GDM1 (cell line): ENCODE measurements around the gene FLNB.
A peak's percentile ranks its signal among the peaks of the same experiment; 100 is the strongest.
"Not testable (repeated sequence)": the region's sequence is repeated elsewhere in the genome, so short reads cannot be mapped to it uniquely, and the experiment has no call there.

ENCODE experiments used
- DNase-seq: peaks from one replicate; lab custom pipeline; 2025; lab: John Stamatoyannopoulos, UW

FLNB gene

DNA sequence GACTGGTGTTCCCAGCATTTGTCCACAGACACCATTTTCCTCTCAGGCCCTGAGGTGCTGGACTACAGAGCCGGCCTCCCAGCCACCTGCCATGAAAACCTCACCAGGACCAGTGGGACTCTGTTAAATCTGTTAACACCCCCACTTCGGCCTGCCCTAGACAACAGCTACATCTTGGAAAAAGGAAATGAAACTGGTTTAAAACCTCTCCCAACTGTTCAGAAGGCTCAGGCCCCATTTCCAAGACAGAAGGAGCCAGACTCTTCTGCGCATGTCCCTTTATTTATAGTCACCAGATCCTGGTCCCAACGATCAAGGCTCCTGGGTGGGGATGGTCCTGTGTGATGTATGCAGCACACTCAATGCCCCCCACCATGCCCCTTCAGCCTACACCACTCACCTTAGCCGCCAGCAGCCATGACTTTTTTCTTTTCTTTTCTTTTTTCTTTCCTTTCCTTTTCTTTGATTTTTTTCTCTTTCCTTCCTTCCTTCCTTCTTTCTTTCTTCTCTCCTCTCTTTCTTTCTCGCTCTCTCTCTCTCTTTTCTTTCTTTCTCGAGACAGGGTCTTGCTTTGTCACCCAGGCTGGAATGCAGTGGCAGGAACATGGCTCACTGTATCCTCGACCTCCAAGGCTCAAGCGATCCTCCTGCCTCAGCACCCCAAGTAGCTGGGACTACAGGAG is 25.5 kb upstream of the FLNB start:
- DNase-seq, result no peak

DNA sequence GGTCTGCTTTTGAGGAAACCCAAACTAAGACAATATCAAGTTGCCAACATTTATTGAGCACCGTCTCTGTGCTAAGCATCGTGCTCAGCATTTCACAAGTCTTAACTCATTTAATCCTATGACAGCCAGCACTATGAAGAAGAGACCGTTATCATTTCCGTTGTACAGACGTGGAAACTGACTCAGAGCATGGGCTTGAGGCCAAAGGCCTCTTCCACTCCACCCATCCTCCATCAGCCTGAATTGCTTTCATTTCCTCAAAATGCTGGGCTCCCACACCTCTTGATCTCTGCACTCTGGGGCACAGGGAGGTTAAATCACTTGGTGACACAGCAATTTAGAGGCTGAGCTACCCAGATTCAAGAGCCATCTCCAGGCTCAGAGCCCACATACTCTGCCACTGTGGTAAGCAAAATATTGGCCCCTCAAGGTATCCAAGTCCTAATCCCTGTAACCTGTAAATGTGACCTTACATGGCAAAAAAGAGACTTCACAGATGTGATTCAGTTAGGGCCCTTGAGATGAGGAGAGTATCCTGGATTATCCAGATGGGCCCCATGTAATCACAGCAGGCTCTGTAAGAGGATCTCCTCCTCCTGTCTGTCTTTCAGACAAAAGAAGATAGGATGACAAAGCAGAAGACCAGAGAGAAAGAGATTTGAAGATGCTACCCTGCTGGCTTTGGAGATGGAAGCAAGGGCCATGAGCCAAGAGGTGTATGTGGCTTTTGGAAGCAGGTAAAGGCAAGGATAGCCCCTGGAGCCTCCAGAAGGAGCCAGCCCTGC is 24.3 kb upstream of the FLNB start:
- peak; percentile 67 for DNase-seq

DNA sequence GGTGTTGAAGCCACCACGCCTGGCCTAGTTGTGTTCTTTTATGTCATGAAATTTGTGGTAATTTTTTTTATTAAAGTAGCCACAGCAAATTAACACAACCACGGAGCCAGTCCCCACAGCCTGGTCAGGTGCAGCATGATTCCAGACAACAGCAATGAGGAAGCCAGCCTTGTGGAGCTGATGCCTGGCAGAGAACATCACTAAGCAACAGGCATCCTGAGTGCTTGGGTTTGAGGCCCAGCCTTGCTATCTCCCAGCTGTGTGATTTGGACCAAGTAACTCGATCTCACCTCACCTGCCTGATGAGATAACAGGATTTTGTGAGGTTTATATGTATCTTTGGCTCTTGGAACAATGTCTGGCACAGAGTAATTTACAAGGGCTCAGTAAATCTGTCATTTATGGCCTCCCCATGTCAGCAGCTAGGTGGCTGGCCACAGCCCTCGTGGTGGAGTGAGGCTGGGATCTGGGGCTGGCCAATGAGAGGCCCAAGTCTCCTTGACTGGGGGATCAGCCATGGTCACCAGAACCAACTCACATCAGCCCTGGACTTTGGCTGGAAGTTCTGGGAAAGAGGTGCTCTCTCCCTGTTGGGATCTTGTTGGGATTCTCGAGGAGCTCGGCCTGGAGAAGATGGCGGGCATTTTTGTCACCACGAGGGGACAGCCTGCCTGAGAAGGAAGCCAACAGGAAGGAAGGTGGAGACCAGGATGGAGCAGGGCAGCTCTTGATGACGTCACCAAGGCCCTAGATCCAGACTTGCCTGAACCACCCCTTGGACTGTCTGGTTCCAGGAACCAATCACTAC is 22.8 kb upstream of the FLNB start:
- no peak for DNase-seq

DNA sequence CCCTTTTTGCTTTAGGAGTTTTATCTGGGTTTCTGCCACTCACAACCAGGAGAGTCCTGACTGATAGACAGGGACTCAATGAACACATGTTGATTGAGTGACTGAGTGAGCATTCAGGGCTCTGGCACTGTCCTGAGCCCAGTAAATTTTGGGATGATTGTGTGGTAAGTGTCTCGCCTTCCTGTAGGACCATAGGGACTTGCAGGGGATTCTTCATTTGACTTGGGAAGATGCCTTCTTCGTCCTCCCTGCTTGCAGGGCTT is 22.3 kb upstream of the FLNB start:
- DNase-seq, result no peak

DNA sequence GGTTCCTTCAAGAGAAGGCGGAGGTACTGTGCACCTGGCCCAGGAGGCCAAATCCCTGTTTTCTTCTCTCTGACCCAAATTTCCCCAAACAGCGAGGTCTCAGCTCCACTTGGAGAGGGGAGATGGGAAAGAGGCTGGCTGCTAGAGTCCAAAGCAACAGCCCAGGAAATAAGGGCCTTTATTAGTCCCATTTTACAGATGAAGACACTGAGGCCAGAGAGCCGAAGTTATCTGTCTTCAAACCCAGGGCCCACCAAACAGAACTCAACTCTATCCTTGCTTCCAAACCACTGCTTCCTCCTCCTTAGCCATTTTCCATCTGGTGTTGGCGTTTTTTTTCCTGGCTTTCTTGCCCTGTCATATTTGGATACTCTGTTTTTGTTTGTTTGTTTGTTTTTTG is 22.0 kb upstream of the FLNB start:
- DNase-seq, result no peak

DNA sequence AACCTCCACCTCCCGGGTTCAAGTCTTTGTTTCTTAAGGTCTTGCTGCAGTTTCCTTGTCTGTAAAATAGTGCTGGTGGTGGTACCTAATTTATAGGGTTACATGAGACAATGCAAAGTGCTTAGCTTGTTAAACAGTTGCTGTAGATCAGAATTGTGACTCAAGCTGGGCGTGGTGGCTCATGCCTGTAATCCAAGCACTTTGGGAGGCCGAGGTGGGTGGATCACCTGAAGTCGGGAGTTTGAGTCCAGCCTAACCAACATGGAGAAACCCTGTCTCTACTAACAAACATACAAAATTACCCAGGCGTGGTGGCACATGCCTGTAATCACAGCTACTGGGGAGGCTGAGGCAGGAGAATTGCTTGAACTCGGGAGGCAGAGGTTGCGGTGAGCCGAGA is 19.0 kb upstream of the FLNB start:
- DNase-seq, result not testable (repeated sequence)

DNA sequence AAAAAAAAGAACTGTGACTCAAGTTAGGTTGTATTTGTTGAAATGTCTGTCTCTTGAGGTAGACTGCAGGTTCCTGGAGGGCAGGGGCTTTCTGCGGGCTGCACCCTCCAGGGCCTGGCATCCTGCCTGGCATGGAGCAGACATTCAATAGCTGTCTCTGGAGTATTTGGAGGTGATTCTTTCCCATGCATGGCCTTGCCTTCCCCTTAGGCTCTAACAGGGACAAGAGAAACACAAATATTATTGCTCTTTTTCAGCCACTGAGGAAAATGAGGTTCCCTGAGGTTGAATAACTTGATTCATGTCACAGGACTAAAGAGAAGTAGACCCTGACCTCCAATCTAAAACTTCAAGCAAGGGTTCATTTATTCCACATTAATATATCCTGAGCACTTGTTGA is 18.6 kb upstream of the FLNB start:
- no peak for DNase-seq

DNA sequence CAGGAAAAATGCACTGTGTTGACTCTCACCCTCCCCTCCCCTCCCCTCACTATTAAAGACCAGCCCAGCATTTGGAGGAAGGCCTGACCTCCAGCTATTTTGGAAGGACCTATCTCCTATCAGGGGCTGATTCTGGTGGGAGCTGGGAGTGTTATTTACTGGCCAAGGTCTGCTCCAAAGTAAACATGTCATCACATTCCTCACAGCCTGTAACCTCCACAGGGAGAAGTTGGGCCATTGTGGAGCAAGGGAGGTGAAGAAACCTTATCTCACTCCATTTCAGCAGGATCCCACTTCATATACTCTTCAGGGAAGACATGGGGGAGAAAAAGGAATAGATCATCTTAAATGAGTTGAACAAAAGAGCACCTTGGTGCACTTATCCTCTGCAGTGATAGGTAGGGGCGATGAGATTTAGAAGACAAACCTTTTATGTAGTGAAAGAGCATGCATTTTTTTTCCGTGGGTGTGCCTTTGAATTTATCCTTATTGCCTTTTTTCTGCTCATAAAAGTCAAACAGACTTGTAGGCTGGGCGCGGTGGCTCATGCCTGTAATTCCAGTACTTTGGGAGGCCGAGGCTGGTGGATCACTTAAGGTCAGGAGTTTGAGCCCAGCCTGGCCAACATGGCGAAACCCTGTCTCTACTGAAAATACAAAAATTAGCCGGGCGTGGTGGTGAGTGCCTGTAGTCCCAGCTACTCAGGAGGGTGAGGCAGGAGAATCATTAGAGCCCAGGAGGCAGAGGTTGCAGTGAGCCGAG is 15.6 kb upstream of the FLNB start:
- DNase-seq, result no peak

DNA sequence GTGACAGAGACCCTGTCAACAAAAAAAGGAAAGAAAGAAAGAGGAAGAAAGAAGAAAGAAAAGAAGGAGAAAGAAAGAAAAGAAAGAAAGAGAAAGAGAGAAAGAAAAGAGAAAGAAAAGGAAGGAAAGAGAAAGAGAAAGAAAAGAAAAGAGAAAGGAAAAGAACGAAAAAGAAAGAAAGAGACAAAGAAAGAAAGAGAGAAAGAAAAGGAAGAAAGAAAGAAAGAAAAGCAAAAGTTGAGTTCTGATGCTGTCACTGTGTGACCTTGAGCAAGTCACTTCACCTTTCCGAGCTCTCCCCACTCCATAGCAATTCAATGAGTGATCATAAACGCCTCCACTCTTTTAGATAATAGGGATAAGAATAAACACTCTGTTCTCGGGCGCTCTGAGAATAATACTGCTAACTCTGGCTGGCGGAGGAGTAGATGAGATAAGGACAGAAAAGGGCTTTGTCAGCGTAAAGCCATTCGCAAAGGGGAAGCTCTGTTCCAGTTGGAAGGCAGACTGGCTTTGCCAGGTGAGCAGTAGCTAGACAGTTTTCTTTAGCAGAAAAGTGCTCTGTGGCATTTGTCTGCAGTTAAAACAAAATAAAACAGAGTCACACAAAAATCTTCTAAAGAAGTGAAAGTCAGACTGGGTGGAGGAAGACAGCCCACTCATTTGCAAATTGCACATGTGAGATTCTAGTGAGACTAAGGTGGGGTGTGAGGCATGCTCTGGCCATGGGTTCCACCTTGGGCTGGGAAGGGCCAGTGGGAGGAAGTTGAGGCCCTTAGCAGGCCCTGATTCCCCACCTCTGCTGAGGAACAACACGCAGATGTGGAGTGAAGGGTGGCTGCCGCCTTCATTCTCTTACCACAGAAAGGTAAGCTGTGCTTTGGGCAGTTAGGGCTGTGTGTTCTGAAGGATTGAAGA is 9.6 kb upstream of the FLNB start:
- no peak for DNase-seq

DNA sequence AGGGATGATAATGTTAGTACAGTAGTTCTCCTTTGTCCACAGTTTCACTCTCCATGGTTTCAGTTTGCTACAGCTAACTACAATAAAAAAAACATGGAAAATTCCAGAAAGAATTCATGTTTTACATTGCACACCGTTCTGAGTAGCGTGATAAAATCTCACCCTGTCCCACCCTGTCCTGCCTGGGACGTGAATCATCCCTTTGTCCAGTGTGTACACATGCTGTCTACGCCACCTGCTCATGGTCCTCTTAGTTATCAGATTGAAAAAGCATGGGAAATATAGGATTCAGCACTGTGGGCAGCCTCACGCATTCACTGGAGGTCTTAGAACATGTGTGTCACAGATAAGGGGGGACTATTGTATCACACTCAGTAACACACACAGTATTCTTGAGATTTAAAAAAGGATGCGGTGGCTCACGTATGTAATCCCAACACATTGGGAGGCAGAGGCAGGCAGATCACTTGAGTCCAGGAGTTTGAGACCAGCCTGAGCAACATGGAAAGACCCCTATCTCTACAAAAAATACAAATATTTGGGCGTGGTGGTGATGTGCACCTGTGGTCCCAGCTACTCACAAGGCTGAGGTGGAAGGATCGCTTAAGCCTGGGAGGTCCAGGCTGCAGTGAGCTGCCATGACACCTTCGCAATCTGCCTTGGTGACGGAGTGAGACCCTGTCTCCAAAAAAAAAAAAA is 8.7 kb upstream of the FLNB start:
- DNase-seq, result no peak

DNA sequence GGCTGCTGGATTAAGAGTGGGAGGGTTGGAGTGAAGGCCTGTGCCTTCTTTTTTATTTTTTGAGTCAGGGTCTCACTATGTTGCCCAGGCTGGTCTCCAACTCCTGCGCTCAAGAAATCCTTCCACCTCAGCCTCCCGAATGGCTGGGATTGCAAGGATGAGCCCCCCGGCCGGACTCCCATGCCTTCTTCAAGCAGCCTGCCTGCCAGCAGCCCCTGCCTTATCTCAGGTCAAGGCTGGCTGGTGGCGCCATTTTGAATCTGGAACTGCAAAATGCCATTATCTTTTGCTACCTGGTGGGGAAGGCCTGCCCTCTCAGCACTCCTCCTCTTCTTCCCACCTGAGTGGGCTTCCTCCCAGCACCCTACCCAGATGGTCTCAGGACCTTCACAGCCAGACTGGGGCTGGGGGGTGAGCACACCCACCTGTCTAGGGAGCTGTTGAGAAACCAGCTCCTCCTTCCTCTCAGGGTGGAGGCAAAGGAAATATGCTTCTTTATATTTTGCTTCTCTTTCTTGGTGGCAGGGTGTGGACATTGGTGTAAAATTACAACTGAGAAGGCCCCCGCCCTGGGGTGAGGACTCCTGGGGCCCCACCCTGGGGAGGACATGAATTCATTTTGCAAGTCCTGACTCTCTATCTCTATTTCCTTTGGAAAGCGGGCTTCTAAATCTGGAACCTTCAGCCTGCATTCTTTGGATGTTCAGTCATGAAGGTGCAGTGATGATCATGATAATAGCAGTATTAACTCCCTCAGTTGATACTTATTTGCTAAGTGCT is 7.7 kb upstream of the FLNB start:
- DNase-seq, result no peak

DNA sequence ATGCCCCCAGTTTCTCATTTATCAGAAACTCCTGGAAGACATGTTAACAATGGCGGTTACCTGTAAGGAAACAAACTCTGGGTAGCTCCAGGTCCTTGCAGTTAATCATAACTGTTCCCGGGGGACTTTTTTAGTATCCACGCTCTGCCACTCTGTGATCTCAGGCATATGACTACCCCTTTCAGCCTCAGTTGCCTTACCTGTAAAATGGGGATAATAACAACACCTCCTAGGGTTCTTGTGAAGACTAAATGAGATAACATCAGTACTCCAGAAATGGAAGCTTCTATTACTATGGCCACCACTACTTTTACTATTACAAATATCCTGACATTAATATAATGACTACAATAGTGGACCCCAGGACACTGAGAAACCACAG is 7.1 kb upstream of the FLNB start:
- DNase-seq, result no peak

DNA sequence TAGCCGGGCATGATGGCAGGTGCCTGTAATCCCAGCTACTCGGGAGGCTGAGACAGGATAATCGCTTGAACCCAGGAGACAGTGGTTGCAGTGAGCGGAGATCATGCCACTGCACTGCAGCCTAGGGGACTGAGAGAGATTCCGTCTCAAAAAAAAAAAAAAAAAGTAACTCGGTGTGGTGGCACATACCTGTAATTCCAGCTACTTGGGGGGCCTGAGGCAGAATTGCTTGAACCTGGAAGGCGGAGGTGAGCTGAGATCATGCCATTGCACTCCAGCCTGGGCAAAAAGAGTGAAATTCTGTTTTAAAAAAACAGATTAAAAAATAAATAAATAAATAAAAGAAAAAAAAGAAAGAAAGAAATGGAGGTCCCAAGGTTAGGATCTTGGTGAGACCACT is 6.2 kb upstream of the FLNB start:
- no peak for DNase-seq

DNA sequence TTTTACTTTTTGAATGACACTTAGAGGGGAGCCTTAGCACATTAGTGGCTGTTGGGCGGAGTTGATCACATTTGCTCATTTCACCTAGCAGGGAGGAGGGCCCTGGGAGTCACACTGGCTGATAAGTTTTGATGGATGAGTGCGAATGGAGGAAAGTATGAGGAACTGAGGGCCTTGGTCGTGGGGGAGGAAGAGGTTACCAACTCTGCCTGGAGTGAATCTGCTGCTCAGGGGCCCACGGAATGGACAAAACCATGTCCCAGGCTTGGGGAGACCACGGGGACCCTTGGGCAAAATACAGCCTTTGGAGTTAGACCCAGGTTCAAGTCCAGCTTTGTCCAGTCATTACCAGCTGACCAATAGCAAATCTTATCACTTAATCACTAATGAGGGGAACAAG is 5.1 kb upstream of the FLNB start:
- DNase-seq, result no peak

DNA sequence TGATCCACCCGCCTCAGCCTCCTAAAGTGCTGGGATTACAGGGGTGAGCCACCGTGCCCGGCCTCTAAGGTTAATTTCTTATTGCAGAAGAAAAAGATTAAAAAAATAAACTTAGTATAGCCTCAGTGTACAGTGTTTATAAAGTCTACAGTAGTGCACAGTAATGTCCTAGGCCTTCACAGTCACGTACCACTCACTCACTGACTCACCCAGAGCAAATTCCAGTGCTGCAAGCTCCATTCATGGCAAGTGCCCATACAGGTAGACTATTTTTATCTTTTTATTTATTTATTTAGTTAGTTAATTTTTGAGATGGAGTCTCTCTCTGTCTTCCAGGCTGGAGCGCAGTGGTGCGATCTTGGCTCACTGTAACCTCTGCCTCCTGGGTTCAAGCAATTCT is 3.2 kb upstream of the FLNB start:
- no peak for DNase-seq

DNA sequence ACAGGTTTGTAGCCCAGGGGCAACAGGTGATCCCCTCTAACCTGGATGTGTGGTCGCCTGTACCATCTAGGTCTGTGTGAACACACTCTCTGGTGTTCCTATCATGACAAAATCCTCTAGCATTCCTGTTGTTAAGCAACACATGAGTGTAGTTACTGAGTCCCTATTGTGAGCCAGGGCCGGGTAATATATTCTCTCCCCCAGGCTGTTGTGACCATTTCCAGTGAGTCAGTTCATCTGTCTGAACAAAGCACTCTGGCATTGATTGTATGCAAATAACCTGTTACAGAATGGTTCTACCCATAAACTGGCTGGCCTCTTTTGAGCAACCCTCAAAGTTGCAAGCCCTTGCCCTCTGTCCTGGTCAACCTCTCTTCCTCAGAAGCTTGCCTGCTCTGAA is 2.6 kb upstream of the FLNB start:
- no peak for DNase-seq

DNA sequence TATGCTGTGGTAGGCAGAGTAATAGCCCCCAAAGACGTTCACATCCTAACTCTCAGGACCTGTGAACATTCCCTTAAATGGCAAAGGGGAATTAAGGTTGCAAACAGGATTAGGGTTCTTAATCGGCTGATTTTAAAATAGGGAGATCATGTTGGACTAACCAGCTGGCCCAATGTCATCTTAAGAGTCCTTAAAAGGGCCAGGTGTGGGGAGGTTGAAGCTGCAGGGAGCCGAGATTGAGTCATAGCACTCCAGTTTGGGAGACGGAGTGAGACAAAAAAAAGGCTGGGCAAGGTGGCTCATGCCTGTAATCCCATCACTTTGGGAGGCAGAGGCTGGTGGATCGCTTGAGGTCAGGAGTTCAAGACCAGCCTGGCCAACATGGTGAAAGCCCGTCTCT is 1.6 kb upstream of the FLNB start:
- no peak for DNase-seq

DNA sequence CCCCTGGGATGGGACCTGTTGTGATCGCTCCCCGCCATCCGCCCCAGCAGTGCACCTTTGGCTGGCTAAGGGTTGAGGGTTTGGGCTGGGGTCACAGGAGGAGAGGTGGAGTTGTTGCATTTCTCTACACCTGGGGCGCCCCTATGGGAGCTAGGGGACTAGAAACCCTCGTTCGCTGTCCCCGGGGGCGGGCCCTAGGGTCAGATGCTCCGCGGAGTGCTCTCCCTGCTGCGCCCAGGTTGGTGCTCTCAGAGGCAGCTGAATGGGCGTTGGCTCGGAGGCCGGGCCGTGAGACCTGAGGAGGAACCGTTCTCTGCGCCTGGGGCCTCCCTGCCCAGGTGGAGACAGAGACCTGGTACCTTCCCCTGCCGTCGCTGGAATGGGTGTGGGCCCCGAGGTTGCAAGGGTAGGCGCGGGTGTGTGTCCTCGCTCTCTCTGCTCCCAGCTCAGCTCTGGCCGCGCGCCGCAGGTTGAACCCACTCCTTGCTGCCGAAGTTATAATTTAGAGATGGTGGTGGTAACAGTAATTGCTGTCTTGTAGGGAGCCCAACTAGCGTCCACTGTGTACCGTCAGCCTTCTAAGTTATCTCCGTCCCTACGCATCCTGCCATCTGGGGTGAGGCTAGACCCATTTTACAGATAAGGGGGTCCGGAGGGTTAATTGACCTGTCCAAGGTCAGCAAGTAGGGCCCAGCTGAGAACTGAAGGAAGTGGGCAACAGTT is 965 bp downstream of the FLNB start:
- DNase-seq, result no peak

DNA sequence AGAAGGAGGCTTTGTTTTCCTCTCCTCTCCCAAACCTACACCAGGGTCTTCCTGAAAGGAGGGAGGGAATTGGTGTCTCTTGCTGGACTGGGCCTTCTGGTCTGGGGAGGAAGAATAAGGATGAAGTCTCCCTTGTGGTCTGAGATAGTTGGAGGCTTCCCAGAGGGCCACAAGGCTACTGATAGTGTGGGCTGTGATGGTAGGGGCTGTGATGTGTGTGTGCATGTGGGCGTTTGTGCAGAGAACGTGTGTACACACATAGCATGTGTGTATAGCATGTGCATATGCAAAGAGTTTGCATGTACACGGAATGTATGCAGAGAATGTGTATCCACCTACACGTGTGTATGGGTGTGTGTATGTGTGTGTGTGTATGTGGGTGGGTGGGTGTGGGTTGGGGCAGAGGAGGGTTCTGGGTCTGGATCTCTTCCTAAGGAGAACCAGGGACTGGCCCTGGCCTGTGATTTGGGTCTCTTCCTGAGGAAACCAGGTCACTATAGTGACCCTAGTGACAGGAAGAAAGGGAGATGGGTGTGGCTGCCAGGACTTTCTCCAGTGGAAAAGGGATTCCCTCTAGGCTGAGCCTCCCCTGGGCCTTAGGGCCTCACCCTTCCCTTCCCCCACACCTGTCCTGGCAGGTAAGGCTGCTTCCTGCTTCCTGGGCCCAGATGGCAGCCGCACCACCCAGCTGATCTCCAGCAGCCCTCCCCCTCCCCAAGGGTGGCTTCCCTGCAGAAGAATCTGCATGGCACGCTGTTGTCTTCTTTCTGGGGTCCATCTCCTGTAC is 1.7 kb downstream of the FLNB start:
- no peak for DNase-seq
